ENCODE data around the gene TPM4.

TPM4 gene

DNA sequence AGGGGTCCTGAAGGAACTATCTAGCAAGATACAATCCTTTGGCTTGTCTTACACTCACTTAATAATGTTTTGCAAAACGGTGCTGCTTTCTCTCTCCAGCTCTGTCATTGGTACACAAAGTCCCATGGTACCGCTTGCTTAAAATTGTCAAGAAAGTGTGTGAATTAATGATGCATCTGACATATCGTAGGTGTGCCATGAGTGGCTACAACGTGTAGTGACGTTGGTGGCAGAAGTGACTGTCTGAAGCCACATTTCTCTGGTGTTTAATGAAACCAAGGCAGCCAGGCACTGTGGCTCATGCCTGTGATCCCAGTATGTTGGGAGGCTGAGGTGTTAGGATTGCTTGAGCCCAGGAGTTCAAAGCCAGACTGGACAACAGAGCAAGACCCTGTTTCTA is 69.8 kb downstream of the TPM4 start:
- FAIRE-seq (no peak), DNase-seq (ENCODE audit: extremely low spot score, insufficient read length, low read depth) (no peak)

DNA sequence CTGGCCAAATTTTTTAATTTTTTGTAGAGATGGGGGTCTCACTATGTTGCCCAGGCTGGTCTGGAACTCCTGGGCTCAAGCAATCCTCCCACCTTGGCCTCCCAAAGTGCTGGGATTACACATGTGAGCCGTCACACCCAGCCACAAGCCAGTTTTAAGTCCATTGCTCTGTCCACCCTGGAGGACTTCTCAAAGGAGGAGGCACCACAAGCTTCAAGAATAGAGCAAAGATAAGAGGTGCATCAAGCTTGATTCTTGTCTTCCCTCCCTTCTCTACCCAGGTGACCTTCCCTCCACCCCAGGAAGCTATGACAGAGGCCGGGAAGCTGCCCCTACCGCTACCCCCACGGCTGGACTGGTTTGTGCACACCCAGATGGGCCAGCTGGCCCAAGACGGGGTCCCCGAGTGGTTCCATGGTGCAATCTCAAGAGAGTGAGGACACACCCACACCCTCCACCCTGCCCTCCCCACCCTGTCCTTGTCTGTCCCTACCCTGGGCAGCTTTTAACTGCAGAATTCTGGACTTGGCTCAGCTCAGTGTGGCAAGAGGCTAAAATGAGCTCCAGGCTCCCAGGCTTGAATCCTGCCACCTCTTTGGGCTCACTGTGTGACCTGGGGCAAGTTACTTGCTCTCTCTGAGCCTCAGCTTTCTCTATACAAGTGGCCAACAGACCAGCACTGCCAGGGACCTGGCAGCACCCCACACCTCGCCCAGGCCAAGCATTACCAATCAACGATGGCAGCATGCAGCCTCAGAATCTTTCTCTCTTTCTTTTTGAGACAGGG is 72.3 kb downstream of the TPM4 start:
- FAIRE-seq (no peak), DNase-seq (ENCODE audit: extremely low spot score, insufficient read length, low read depth) (no peak)
